ENCODE results near the gene RANBP9. TPM values are rescaled to one million over a fixed set of nuclear protein-coding genes. Genes with fewer than 3 reads are reported as not detected.

Gene RANBP9
- total and polyA plus RNA-seq, 2 of the 13 experiments (the other 11 are each of a cell fraction or from before 2014, with no cell fraction given): 26.6 to 30.6 TPM

- no peak for TF ChIP-seq ZNF142 (CRISPR knock-in tag; IDR thresholded peaks at IDR 0.05)
- TF ChIP-seq, protein P1, sequence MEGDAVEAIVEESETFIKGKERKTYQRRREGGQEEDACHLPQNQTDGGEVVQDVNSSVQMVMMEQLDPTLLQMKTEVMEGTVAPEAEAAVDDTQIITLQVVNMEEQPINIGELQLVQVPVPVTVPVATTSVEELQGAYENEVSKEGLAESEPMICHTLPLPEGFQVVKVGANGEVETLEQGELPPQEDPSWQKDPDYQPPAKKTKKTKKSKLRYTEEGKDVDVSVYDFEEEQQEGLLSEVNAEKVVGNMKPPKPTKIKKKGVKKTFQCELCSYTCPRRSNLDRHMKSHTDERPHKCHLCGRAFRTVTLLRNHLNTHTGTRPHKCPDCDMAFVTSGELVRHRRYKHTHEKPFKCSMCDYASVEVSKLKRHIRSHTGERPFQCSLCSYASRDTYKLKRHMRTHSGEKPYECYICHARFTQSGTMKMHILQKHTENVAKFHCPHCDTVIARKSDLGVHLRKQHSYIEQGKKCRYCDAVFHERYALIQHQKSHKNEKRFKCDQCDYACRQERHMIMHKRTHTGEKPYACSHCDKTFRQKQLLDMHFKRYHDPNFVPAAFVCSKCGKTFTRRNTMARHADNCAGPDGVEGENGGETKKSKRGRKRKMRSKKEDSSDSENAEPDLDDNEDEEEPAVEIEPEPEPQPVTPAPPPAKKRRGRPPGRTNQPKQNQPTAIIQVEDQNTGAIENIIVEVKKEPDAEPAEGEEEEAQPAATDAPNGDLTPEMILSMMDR (CRISPR knock-in tag; IDR thresholded peaks at IDR 0.05): no peak
- TF ChIP-seq, protein P2, sequence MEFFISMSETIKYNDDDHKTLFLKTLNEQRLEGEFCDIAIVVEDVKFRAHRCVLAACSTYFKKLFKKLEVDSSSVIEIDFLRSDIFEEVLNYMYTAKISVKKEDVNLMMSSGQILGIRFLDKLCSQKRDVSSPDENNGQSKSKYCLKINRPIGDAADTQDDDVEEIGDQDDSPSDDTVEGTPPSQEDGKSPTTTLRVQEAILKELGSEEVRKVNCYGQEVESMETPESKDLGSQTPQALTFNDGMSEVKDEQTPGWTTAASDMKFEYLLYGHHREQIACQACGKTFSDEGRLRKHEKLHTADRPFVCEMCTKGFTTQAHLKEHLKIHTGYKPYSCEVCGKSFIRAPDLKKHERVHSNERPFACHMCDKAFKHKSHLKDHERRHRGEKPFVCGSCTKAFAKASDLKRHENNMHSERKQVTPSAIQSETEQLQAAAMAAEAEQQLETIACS (CRISPR knock-in tag; IDR thresholded peaks at IDR 0.05): no peak
- TF ChIP-seq CEBPB (IDR thresholded peaks at IDR 0.05; ENCODE audit: borderline replicate concordance, low read depth, low read length): no peak
- TF ChIP-seq NR3C1 (CRISPR knock-in tag; IDR thresholded peaks at IDR 0.05): no peak
- no peak for TF ChIP-seq DMAP1 (CRISPR knock-in tag; IDR thresholded peaks at IDR 0.05)
- TF ChIP-seq ZNF430 (CRISPR knock-in tag; IDR thresholded peaks at IDR 0.05): no peak
- TF ChIP-seq SRSF1 (optimal IDR thresholded peaks at IDR 0.05; ENCODE audit: low read depth, low read length): no peak
- no peak for TF ChIP-seq ZNF598 (CRISPR knock-in tag; IDR thresholded peaks at IDR 0.05; ENCODE audit: borderline replicate concordance)
These were observed 62.2 kb downstream of the RANBP9 start (continued) for GRCh38 chr6:13649393-13649792.
